ENCODE measurements around the gene GNPTG.

The GNPTG gene

DNA sequence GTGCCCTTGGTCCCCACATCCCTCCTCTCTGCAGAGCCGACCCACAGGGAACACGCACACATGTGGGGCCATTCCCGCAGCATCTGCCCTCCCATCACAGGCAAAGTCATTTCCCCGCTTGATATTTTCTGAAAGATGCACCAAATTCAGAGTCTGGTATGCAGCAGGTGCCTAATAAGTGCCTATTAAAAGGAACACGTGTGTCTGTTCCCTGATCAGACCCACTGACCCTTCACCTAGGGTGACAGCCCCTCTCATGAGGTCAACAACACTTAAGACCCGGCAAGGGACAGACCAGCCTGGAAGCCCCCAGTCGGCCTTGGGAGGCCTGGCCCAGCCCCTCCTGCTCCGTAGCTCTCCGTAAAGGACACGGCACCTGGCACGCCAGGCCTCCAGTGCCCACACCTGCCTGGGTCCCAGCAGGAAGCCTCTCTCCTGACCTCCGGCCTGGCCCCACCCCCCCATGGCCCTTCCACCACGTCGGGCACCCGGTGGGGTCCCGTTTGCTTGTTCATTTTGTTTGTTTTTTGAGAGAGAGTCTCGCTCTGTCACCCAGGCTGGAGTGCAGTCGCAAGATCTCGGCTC is 42.7 kb downstream of the GNPTG start:
- no peak for DNase-seq (ENCODE audit: low read depth, low spot score)

DNA sequence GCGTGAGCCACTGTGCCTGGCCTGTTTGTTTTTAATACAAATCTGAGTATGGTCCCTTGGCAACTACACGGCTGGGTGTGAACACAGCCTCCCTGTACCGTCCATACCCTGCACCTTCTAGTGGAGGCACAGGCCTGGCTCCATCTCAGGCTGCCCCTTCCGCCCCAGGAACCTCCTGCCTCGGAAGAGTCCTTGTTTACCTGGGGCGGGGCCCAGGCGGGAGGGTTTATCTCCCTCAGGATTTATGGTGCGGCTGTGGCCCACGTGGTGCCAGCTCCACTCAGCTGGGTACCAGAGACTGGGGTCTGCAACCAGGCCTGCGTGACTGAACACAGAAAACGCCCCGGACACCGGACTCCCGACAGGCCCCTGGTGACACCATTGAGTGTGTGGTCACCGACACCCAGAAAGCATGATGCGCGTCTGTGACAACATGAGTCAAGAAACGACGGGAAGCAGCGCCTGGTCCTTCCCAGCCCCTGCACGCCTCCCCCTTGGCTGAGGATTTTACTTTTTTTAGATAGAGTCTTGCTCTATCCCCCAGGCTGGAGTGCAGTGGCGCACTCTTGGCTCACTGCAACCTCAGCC is 43.8 kb downstream of the GNPTG start:
- DNase-seq (ENCODE audit: low read depth, low spot score) = no peak

DNA sequence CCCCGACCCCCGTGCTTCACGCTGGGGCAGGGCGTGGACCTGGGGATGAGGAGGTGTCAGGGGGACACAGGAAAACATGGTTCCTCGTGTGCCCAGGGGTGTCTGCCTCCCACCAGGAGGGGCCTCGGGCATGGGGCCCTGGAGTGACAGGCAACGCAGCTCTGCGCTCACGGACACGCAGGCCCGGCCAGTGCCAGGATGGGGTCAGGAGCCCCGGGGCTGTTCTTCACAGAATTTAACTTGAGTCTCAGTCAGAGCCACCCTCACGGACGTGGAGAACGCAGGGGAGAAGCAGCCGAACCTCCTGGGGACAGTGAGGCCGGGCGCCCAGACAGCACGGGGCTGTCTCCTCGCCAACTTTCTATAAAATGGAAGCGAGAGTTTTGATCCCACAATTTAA is 46.0 kb downstream of the GNPTG start:
- no peak for DNase-seq (ENCODE audit: low read depth, low spot score)

DNA sequence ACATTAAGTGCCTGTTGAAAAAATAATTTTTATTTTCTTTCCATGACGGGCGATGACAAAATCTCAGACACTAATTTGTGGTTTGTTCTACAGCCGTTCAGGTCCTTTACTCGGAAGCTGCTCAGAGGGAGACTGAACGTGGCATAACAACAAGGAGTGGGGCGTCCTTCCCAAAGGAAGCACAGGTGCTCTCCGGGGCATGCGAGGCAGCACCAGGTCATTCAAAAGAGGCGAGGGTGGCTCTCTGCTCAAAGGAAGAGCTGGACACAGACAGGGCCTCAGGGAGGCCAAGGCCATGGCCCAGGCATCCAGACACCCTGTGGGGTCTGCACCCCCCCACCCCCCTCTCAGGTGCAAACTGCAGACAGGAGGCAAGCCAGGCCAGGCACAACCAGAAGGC is 46.6 kb downstream of the GNPTG start:
- no peak for DNase-seq (ENCODE audit: low read depth, low spot score)

DNA sequence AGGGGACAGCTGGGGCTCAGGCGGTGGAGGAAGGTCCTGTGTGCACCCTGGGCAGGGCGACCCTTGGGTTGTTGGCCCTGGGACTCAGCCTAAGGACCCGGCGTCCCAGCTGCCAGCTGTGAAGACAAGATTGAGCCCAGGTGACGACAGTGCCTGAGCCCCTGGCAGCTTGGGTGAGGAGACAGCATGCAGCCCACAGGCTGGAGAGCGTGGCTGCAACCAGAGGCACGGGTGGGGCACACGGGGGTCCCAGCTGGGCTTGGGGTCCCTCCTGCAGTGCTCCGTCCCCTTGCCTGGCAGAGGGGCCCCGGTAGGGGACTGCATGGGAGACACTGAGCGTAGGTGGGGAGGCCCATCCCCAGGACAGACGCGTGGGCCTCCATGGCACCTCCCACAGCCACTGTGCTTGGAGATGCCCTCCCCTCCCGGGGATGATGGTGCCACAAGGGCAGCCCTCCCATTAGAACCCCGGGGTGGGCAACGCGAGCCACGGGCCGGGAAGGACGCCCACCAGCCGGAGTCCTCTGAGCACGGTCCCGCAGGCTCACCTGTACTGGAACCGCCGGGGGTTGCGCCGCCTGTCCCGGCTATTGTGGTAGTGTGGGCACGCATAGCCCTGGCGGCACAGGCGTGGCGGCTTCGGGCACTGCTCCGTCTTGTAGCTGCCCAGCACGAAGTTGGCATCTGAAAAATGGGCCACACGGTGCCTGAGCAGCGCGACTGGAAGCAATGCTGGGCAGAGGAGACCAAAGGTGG is 47.3 kb downstream of the GNPTG start:
- DNase-seq (ENCODE audit: low read depth, low spot score) = no peak

DNA sequence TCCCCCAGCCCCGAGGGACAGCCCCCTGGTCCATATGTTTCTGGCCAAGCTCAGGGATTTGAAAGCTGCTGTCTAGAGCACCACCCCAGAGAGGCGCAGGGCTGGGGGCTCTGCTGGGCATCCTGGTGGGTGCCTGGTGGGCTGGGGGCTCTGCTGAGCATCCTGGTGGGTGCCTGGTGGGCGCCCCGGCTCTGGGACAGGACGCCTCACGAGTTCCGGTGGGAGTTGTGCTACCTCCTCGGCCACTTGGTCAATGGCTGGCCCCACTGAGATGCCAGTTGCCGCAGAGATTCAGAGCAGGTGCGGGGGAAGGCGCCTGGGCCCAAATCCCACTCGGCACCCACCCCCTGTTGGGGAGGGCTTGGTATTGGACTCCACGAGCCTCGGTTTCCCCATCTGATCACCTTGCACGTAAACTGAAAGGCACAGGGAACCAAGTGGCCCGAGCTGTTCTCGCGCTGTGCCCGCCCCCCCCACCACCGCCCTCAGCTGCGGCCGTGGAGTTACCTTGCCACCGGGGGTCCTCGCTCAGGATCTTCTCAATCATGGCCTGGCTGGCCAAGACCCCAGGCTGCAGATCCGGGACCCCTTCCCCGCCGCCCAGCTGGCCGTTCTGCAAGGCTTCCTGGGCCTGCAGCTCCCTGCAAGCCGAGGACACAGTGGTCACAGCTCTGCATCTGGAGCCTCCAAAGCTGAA is 49.5 kb downstream of the GNPTG start:
- DNase-seq (ENCODE audit: low read depth, low spot score) = no peak

DNA sequence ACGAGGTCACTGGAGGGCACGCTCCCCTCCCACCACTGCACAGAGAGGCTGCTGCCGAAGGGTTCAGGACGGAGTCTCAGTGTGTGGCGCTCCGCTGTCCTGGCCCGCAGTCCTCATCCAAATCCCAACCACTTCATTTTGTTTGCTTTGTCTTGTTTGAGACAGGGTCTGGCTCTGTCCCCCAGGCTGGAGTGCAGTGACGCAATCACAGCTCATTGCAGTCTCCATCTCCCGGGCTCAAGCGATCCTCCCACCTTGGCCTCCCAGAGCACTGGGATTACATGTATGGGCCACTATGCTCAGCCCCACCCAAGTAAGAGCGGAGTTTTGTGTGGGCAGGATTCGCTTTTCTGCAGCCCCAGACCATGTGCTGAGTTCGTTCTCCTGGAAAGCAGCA is 50.0 kb downstream of the GNPTG start:
- no peak for DNase-seq (ENCODE audit: low read depth, low spot score)

DNA sequence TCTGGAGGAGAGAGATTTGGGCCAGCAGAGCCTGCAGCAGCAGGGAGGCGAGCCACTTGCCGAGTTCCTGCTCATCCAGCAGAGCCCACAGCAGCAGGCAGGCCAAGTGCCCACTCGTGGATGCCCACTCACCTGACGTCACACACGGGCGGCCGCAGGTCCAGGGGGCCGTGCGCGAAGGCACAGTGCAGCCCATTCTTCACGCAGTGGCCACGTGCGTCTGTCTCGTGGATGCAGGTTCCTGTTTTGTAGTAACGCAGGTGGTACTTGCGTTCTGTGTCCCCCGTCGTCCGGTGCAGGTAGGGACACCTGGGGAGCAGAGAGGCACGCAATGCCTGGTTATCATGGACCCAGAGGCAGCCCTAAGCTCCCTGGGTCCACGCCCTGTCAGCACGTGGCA is 51.3 kb downstream of the GNPTG start:
- DNase-seq (ENCODE audit: low read depth, low spot score) = no peak

DNA sequence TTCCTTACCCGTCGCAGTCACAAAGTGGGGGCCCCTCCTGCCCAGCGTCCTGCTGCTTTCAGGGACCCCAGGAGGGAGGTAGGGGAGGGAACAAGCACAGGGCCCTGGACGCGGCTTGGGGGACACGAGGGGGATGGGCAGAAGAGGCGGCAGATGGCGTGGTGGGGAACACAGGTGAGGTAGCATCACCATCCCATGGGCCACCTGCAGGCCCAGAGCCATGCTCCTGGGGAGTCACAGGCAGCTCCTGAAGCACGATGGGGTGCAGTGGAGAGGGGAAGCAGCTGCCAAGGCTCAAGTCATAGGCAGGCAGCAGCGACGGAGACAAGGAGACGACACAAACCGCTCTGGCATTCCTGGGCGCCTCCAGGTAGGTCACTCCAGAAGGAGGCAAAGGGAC is 52.0 kb downstream of the GNPTG start:
- DNase-seq (ENCODE audit: low read depth, low spot score) = no peak

DNA sequence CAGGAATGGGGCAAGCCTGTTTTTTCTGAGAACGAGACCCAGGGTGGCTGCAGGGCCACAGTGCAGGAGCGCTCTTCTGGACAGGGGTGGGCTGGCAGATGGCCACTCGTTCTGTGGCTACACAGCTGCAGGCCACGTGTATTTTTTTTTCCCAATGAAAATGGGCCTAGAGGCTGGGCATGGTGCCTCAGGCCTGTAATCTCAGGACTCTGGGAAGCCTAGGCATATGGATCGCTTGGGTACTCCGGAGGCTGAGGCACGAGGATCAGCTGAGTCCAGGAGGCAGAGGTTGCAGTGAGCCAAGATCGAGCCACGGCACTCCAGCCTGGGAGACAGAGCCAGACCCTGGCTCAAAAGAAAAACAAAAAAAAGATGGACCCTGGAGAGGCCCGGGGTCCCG is 56.0 kb downstream of the GNPTG start:
- DNase-seq (ENCODE audit: low read depth, low spot score) = no peak

DNA sequence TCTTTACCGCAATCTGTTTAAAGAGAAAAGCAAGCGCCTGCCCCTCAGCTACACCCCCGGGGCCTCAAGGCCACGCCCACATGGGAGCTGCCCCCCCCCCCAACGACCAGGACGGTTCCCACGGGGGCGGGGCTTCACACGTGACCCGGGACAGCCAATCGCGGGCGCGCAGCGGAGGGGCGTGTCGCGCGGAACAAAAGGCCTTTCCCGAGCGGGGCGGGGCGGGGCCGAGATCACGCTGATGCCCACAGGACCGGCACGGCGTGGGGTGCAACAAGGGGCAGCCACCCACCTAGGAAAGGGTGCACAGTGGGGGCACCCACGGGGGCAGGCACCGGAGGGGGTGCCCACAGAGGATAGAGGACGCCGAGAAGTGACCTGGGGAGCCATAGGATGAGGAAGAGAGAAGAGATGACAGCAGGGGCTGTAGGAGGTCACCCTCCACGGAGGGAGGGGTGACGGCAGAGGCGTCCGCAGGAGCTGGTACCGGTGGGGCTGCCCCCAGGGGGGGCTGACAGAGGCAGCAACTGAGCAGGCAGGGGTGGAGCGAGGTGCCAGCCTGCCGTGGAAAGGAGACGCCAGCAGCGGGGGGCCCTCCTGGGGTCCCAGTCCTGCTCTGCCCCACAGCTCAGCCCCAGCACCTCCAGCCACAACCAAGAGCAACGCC is 56.6 kb downstream of the GNPTG start:
- peak; percentile 90 for DNase-seq (ENCODE audit: low read depth, low spot score)

DNA sequence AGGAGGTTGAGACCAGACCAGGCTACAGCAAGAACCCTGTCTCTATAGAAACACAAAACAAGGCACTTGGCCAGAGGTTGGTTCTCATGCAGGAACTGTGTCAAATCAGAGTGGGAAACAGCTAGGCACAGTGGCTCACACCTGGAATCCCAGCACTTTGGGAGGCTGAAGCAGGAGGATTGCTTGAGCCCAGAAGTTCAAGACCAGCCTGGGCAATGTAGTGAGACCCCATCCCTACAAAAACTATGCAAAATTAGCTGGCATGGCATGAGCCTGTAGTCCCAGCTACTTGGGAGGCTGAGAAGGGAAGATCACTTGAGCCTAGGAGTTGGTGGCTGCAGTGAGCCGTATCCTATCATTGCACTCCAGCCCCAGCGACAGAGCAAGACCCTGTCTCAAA is 61.1 kb downstream of the GNPTG start:
- no peak for DNase-seq (ENCODE audit: low read depth, low spot score)

All from ELF-1 (cell line).